ENCODE measurements around the gene CRYBG3. TPM values are rescaled to one million over a fixed set of nuclear protein-coding genes. Genes with fewer than 3 reads are reported as not detected.

CRYBG3 gene
- total RNA-seq, 1 experiment from 2014 or later, result 5.9 TPM

GRCh38 chr3:97795951-97796350 lies 25.9 kb upstream of the CRYBG3 start:
- Histone ChIP-seq H3K56ac (ENCODE audit: insufficient read length, low read depth, low read length) (no peak overlapping the region), H3K4me1 (ENCODE audit: insufficient read depth, low read length) (no peaks in the 10 kb centered on the region), H4K8ac (replicated peaks; ENCODE audit: insufficient read length, low read depth, low read length) (no peak overlapping the region), H2AK5ac (ENCODE audit: insufficient read length, low read length) (no peak overlapping the region), H3K79me1 (ENCODE audit: insufficient read depth, low read depth, low read length, poor library complexity, severe bottlenecking) (no peaks in the 10 kb centered on the region), H2AFZ (ENCODE audit: low read length) (no peak overlapping the region), H3K4me2 (ENCODE audit: insufficient read depth, insufficient read length, low read length) (no peak overlapping the region), H4K91ac (ENCODE audit: insufficient read length, low read depth, low read length) (no peak overlapping the region), H3K9me3 (ENCODE audit: control insufficient read depth, low read depth, low read length) (no peaks in the 10 kb centered on the region), H3K9ac (ENCODE audit: extremely low read depth, insufficient read length, low read length) (no peak overlapping the region), H3K18ac (ENCODE audit: insufficient read length, low read depth, low read length) (no peak overlapping the region), H3T11ph (ENCODE audit: low read length) (no peak overlapping the region), H2BK20ac (ENCODE audit: low read depth, low read length, poor library complexity, severe bottlenecking) (no peak overlapping the region), H2BK15ac (ENCODE audit: low read depth, low read length) (no peak overlapping the region), H3K79me2 (ENCODE audit: insufficient read depth, low read length) (no peaks in the 10 kb centered on the region), H3K27ac (ENCODE audit: insufficient read length, low read depth, low read length) (no peak overlapping the region), H3K4ac (ENCODE audit: low read depth, low read length) (no peak overlapping the region), H3K14ac (ENCODE audit: insufficient read depth, low read length) (no peak overlapping the region), H2BK12ac (ENCODE audit: insufficient read length, low read depth, low read length) (no peak overlapping the region), H2BK5ac (ENCODE audit: insufficient read length, low read length) (no peak overlapping the region), H2BK120ac (ENCODE audit: low read depth, low read length, poor library complexity, severe bottlenecking) (no peak overlapping the region), H3K27me3 (ENCODE audit: insufficient read depth, low read length) (no peaks in the 10 kb centered on the region), H4K20me1 (ENCODE audit: control insufficient read depth, insufficient read depth, insufficient read length) (no peaks in the 10 kb centered on the region), H4K5ac (ENCODE audit: insufficient read length, low read depth, low read length) (no peak overlapping the region), H3K23me2 (ENCODE audit: insufficient read length, low read depth, low read length, poor library complexity, severe bottlenecking) (no peaks in the 10 kb centered on the region), H3K23ac (ENCODE audit: insufficient read length, low read depth, low read length) (no peak overlapping the region)
- WGBS (ENCODE audit: extremely low coverage, insufficient read length, low lambda C conversion rate), result 100% methylated on average over 1 of the region's 4 CpGs
- Mint-ChIP-seq H3K27ac (no peak overlapping the region), H3K4me1 (no peaks in the 10 kb centered on the region), H3K9me3 (no peaks in the 10 kb centered on the region), H3K27me3 (ENCODE audit: low read depth) (no peaks in the 10 kb centered on the region), H3K4me3 (no peak overlapping the region), H3K36me3 (ENCODE audit: insufficient read depth in 1 of 3, low read depth in 3 of 3) (no peaks in the 10 kb centered on the region; a peak in 1 of 7 replicates)
- no peak for DNase-seq
- TF ChIP-seq CTCF (conservative IDR thresholded peaks at IDR 0.05), result no peak

Data from H9 (cell line).